GM15510 (cell line): ENCODE measurements around the gene KLF14.

ENCODE experiments used
- POLR2A ChIP-seq: IDR thresholded peaks from 3 replicates; pipeline ENCODE4 v1.6.1; 2011; ENCODE audit warnings: borderline replicate concordance; ENCODE audit not compliant: insufficient read length; ENCODE audit errors: extremely low read depth

The KLF14 gene

DNA sequence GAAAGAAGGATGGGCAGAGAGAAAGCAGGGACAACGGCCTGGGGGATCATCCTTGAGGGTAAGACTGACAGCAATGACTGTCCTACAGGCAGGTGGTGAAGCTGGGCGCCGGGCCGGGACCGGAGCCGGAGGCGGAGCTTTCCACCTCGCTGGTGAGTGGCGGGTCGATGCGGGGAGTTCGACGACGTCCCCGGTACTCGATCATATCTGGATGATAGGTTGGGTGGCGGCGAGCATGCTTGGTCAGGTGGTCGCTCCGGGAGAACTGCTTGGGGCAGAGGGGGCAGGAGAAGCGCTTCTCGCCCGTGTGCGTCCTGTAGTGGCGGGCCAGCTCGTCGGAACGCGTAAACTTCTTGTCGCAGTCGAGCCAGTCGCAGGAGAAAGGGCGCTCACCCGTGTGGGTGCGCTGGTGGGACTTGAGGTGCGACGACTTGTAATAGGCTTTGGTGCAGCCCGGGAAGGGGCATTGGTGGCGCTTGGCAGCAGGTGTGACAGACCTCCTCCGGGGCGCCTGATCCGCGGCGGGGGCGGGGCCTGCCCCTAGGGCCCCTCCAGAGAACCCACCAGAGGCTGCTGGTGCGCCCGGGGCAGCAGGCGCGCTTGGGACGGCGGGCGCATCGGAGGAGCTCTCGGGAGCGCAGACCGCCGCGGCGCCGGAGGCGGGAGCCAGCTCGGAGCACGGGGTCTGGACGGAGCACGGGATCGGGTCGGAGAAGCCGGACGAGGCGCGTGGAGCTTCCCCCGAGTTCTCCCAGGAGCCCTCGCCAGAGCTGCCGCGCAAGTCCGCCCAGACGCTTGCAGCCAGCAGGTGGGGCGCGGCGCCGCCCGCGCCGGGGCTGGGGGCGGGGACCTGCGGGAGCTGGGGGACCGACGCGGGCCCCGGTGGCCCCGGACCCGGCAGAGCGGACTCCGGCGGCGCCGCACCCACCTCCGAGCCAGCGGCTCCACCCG lies 752 bp downstream of the KLF14 start:
- TF ChIP-seq POLR2A: no peak

DNA sequence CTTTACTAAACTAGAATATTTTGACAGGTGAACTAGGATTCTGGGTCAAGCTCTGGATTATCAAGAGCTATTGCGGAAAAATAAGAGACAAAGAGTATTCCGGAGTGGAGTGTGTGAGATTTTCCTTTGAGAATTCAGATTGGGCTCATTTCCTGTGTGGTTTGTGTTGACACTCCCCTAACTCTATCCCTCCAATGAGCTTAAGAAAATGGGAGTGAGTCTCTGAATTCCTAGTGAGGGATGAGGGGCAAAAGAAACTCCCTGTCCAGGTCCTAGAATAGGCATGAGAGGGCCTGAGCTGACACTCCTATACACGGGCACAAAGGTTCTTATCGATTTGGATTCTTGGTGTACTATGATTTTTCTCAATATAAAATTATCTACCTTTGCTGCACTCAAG lies 10.2 kb downstream of the KLF14 start:
- no peak for TF ChIP-seq POLR2A

DNA sequence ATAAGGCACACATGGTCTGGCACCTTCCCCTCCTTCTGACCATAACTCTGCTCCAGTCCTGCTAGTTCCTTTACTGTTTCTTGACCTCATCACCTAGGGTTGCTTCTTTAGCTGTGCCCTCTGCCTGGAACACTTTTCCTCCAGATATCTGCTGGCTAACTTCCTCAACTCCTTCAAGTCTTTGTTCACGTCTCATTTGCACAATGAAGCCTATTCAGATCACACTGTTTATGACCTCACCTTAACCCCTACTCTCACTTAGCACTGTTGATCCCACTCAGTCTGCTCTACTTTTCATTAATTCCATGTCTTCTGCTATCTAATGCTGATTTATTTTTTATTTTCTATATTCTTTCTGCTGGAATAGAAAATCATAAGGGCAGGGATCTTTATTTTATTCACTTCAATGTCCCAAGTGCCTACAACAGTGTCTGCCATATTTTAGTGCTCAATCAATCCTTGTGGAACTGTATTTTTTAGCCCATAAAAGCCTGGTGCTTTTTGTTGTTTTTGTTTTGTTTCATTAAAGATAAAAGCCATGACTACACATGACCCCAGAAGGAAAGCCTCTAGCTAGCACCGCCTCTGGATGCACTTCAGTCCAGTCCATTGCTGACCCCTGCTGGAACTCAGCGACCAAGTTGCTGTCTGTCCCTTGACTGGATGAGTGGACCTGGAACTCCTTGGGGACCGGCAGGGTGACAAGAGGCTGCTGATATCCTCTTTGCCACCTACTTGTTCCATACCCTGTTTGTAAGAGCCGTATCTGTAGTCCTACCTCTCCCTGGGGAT lies 12.3 kb downstream of the KLF14 start:
- TF ChIP-seq POLR2A: no peak

DNA sequence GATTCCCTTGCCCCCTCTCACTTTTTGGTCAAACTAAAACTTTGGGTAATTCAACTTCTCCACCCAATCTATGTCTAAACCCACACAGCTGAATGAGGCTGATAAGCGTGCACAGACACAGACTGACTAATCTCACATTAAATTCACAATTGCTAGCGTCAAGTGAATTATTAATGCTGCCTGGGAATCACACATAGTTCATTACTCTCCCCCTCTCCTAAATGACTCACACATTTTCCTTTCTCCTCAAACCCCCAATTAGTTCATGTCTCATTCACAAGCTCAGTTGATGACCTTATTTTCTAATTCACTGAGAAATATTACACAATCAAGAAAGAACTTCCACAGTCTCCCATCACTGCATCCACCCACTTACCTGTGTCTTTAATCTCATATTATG lies 14.5 kb downstream of the KLF14 start:
- no peak for TF ChIP-seq POLR2A

DNA sequence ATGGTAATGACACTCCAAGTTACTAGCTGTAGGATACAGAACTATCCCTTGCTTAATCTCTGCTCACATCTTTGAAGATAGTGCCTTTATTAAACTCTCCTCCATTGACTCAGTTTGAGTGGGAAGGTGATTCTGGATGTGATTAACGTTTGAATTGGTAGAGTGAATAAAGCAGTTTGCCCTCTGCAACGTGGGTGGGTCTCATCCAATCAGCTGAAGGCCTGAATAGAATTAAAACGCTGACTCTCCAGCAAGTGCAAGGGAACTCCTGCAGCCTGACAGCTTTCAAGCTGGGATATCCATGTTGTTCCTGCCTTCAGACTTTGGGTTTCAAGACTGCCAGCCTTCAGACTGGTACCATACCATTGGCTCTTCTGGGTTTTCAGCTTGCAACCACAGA lies 21.6 kb downstream of the KLF14 start:
- no peak for TF ChIP-seq POLR2A

DNA sequence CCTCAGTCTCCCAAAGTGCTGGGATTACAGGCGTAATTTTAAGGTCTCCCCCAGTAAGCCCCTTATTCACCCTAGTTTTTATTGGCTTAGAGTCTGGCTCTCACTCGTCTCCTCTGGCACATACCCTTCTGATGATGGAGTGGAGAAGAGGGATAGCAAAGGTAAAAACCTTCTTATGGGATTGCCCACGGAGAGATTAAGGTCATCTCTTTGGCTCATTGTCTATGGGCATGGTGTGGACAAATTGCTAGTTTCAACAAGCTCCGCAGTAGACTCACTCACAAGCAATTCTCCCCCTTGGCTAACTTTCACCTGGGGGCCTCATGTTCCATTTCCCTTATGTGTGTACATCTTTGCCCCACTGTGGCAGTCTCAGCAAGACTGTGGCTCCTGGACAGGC lies 25.2 kb downstream of the KLF14 start:
- no peak for TF ChIP-seq POLR2A

DNA sequence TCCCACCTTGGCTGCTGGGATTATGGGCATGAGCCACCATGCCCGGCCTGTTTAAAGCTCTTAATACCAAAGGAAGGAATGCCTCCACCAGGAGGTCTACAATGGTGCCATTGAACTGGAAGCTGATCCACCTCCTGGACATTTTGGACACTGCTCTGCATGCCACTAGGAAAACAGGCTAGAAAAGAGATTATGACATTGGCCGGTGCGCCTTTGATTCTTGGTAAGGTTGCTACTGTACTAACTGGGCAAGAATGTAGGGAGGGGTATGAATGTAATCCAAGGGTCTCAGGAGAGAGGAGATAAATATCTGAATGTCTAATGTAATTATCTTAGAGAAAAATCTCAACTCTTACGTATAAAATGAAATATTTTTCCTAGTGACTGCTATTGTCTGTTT lies 26.0 kb downstream of the KLF14 start:
- no peak for TF ChIP-seq POLR2A

DNA sequence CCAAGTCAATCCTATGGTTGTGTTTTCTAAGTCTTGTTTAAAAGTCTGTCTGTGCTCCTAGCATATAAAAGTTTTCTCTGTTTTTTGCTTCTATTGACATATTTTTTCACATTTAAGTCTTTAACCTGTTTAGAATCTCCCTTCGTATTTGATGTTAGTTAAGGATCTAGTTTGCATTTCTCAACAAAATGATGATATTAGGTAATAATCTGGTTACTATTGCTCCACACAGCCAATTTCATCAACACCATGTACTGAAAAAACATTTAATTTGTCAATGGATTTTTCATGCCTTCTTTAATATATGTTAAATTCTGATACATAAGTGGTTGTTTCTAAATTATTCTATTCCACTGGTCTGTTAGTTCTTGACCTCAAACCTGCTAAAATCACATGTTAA lies 30.2 kb downstream of the KLF14 start:
- TF ChIP-seq POLR2A: no peak

DNA sequence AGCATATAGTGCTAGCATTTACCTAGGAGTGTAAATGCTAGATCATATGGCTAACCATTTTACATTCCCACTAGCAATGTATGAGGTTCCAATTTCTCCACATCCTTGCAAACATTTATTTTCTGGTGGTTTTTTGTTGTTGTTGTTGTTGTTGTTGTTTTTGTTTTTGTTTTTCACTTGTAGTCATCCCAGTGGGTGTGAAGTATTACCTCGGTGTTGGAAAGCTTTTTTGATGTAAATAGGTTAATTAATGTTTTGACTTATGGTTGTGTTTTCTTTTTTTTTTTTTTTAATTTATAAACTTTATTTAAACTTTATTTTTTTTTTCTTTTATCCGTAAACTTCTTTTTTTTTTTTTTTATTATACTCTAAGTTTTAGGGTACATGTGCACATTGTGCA lies 32.4 kb downstream of the KLF14 start:
- TF ChIP-seq POLR2A: no peak

DNA sequence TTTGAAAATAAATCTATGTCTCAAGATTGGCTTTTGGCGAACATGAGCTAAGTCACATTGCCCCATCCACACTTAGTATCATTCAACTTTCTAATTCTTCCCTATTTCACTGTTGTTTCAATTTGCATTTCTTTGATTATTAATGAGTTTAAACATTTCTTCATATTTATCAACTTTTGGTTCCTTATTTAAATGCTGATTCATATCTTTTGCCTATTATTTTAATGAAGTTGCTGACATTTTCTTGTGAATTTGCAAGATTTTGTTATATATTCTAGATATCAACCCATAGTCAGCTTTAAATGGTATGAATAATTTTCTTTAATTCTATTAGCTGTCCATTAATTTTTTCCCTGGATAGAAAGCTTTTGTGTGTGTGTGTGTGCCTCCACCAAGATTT lies 33.2 kb downstream of the KLF14 start:
- TF ChIP-seq POLR2A: no peak

DNA sequence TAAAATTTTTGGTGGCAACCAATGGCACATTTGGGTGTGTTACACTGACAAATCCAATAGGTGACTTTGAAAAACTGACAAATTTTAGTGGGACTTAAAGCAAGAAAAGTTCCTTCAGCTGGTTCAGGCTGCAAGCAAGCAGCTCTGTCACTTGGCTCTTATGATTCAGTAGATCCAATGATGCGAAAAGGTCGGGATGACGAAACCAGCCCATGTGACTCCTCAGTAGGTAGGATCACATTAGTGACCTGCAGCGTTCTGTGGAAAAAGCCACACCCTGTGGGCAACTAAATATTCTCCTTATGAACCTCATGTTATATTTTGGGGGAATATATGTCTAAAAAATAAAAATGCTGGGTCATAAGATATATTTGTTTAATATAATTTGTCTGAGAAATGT lies 34.3 kb downstream of the KLF14 start:
- no peak for TF ChIP-seq POLR2A

DNA sequence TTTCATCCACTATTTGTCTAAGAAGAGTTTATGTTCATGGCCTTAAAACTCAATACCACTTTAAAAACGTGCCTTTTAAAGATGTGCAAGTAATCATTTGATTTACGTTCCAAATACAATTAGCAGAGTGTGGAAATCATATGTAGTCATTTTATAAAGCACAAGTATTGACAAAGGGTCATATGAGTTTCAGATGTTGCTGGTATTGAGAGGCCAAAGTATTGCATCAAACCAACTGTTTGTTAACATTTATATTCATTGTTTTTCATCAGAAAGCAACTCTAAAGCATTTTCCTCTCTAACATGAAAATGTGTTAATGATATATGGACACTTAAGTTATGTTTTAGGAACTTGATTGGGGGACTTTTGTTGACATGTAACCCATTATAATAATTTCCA lies 36.2 kb downstream of the KLF14 start:
- no peak for TF ChIP-seq POLR2A

DNA sequence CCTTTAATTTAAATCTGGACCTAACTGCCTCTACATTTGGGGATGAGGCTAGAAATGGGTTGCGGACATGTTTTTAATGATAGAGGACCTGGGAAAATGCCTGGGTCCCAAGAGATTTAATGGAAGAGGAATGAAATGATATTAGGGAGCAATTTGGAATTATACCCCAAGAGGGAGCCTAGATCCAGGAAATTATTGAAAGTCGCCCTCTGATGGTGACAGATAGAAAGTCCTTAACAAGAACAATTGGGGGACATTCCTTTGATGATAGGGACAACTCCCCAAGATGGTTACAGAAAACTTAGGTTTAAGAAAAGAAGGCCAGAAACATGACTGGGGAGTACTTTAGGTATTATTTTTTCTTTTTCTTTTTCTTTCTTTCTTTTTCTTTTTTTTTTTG lies 38.2 kb downstream of the KLF14 start:
- TF ChIP-seq POLR2A: no peak

DNA sequence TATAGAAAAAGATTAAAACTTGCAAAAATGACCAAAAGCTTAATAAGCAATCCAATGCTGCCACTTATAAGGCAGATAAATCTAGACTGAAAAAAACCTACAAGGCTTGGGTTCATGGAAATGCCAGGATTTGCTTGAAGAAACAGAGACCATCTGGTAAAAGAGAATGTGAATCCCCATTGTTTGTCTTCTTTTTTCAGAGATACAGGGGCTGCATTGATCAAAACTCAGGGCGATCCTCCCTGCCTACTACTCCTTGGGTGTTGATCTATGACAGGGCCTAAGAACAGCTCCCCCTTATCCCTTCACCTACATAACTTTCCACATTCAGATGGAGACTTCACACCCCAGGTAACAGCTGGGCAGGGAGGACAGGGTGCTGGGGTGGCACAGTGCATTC lies 44.3 kb downstream of the KLF14 start:
- no peak for TF ChIP-seq POLR2A

DNA sequence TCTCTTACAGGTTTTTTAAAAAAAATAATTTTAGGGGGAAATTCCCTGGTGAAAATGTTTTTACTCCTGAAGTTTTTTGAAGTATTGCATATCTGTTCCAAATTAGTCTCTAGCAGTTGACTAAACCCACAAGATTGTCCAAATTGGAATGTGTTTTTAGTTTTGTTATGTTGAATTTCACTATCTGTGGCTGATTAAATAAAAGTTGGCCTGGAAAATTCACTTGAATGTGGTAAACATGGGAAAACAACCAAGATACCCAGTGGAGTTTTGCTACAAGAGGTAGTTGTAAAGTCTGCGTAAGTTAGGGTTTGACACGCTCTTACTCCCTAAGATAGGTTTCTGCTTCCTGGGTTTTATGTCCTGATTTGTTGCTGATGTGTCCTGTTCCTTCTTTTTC lies 51.0 kb downstream of the KLF14 start:
- no peak for TF ChIP-seq POLR2A
